ENCODE data around the gene PELI3. TPM values are rescaled to one million over a fixed set of nuclear protein-coding genes. Genes with fewer than 3 reads are reported as not detected.
A peak's percentile ranks its signal among the peaks of the same experiment; 100 is the strongest.
"Not testable (repeated sequence)": the region's sequence is repeated elsewhere in the genome, so short reads cannot be mapped to it uniquely, and the experiment has no call there.

PELI3 gene
- polyA plus RNA-seq, 6 donors from 2014 or later = 4.7 to 9.4 (median 5.4) TPM

DNA sequence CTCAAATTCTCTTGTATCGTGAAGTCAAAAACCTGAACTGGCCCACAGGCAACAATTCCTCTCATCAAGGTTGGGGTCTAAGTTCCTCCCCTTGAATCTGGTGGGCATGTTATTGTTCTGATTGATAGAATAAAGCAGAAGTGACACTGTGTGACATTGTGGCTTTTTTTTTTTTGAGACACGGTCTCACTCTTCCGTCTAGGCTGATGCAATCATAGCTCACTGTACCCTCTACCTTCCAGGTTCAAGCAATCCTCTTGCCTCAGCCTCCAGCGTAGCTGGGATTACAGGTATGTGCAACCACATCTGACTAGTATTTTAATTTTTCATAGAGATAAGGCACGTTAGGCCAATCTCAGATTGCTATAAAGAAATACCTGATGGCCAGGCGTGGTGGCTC lies 8.9 kb upstream of the PELI3 start:
- Mint-ChIP-seq H3K36me3 (no peaks in the 10 kb centered on the region), H3K4me3 (peak overlapping the region; percentile 4 to 84 (median 51)), H3K4me1 (peaks cover 30 to 68% (median 58%) of the 10 kb centered on the region in 3 donors), H3K27me3 (no peaks in the 10 kb centered on the region), H3K27ac (peak overlapping the region in 5 of 6 donors; percentile 25 to 95 (median 90)), H3K9me3 (peaks cover 0 to 2% (median 0%) of the 10 kb centered on the region in 7 donors)
- ATAC-seq (ENCODE audit: low read depth in 2 of 2) (peak; percentile 88 to 89), DNase-seq (peak; percentile 62)

- no peaks in the 10 kb centered on the region for H3K27me3 Mint-ChIP-seq
- peak overlapping the region in 5 of 6 donors; percentile 15 to 95 (median 90) for H3K27ac Mint-ChIP-seq
- peaks cover 0 to 4% (median 0%) of the 10 kb centered on the region in 7 donors for H3K9me3 Mint-ChIP-seq
- peak overlapping the region in 7 of 8 donors; percentile 1 to 74 (median 40) for H3K4me3 Mint-ChIP-seq
- peak; percentile 58 to 65 for ATAC-seq (ENCODE audit: low read depth in 2 of 2)
- peak; percentile 52 for DNase-seq
- H3K4me1 Mint-ChIP-seq = peaks cover 30 to 72% (median 58%) of the 10 kb centered on the region in 3 donors
- no peaks in the 10 kb centered on the region for H3K36me3 Mint-ChIP-seq
These were observed 7.4 kb upstream of the PELI3 start for GRCh38 chr11:66459138-66459778.

DNA sequence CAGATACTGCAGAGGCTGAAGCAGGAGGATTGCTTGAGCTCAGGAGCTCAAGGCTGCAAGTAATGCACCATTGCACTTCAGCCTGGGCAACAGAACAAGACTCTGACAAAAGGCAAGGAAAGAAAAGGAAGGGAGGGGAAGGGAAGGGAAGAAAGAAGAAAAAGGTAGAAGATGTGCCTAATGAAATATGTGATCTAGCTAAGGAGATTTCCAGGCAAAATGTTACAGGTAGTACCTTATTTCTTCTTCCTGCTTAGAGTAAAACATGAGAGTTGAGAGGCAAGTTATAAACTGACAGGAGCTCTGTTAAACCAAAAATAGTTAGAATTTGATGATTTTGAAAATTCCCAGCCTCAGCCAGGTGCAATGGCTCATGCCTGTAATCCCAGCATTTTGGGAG lies 4.7 kb upstream of the PELI3 start:
- Mint-ChIP-seq H3K27ac (no peak overlapping the region), H3K4me3 (no peak overlapping the region), H3K4me1 (peaks cover 38 to 67% (median 61%) of the 10 kb centered on the region in 3 donors), H3K9me3 (peaks cover 0 to 4% (median 0%) of the 10 kb centered on the region in 7 donors), H3K27me3 (no peaks in the 10 kb centered on the region), H3K36me3 (no peaks in the 10 kb centered on the region)
- ATAC-seq (ENCODE audit: low read depth in 2 of 2) (no peak), DNase-seq (no peak)

DNA sequence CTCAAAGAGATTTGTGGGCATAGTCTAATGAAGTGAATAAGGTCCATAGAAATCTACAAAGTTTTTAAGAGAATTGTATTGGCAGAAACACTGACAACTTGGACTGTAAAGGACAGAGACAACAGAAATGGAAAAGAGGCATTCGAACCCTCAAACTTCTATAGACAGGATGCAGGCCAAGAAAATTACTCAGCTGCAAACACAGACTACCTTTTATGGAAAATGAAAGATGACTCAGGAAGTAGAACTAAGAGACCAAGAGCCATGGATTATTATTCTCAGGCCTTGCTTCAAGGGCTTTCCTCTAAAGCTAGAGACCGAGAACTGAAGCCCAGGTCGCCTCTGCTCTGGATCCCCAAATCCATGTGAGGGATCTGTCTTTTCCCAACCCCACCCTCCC lies 3.8 kb upstream of the PELI3 start:
- Mint-ChIP-seq H3K9me3 (peaks cover 0 to 4% (median 0%) of the 10 kb centered on the region in 7 donors), H3K4me3 (peak overlapping the region in 1 of 8 donors; percentile 18), H3K36me3 (no peaks in the 10 kb centered on the region), H3K4me1 (peaks cover 38 to 68% (median 62%) of the 10 kb centered on the region in 3 donors), H3K27ac (no peak overlapping the region), H3K27me3 (no peaks in the 10 kb centered on the region)
- no peak for ATAC-seq (ENCODE audit: low read depth in 2 of 2)
- DNase-seq = no peak

GRCh38 chr11:66464116-66464515 lies 2.6 kb upstream of the PELI3 start:
- DNase-seq; H3K27me3 Mint-ChIP-seq; H3K36me3 Mint-ChIP-seq; H3K9me3 Mint-ChIP-seq; ATAC-seq (ENCODE audit: low read depth in 2 of 2); H3K27ac Mint-ChIP-seq: not testable (repeated sequence)
- Mint-ChIP-seq H3K4me1 (peaks cover 30 to 63% (median 50%) of the 10 kb centered on the region in 3 donors), H3K4me3 (peak overlapping the region in 1 of 8 donors; percentile 71)

GRCh38 chr11:66464916-66465315 lies 1.8 kb upstream of the PELI3 start:
- Mint-ChIP-seq H3K36me3 (no peaks in the 10 kb centered on the region), H3K27me3 (no peaks in the 10 kb centered on the region), H3K27ac (peak overlapping the region in 1 of 6 donors; percentile 69), H3K9me3 (peaks cover 0 to 1% (median 0%) of the 10 kb centered on the region in 7 donors), H3K4me3 (peak overlapping the region in 6 of 8 donors; percentile 89 to 95 (median 92)), H3K4me1 (peaks cover 24 to 56% (median 44%) of the 10 kb centered on the region in 3 donors)
- DNase-seq = no peak
- no peak for ATAC-seq (ENCODE audit: low read depth in 2 of 2)

DNA sequence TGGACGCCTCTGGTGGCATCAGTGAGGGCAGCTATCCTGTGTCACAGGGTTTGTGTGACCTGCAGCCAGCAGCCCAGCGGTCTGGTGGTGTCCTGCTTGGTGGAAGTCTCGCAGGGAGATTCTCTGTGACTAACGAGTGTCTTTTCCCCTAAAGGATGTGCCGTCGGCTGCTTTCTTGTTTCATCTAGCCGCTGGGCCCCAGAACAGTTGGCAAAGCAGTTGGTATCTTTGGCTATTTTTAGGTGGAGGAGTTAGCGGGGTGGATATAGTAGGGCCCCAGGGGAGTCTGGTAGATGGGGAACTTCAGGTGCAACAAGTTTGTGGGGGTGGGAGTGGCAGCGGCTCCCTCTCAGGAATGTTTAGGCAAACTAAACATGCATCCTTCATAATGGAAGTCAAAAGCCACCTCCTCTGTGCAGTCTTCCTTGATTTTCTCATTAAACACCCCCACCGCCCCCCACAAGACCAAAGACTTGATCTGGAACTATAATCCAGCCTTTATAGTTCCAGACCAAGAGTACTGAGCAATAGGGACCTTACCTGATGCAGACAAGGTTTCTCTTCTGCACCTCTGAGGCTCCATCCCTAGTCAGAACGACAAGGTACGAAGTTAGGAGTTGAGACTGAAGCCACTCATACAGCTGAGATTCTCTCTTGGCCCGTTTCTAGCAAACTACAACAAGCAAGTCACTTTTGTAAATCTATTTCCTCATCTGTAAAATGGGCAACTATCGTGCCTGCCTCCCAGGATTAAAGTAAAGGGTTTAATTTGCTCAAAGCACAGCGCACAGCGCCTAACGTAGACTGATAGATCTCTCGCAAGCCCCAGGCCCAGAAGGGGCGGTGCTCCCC lies 1.1 kb upstream of the PELI3 start:
- ATAC-seq (ENCODE audit: low read depth in 2 of 2) (no peak), DNase-seq (peak; percentile 29)
- peaks cover 0 to 1% (median 0%) of the 10 kb centered on the region in 7 donors for H3K9me3 Mint-ChIP-seq
- H3K27ac Mint-ChIP-seq = peak overlapping the region; percentile 88 to 97 (median 92)
- H3K4me3 Mint-ChIP-seq = peak overlapping the region; percentile 89 to 95 (median 92)
- H3K36me3 Mint-ChIP-seq = no peaks in the 10 kb centered on the region
- H3K27me3 Mint-ChIP-seq = no peaks in the 10 kb centered on the region
- peaks cover 24 to 53% (median 48%) of the 10 kb centered on the region in 3 donors for H3K4me1 Mint-ChIP-seq

- no peaks in the 10 kb centered on the region for H3K27me3 Mint-ChIP-seq
- peak overlapping the region; percentile 79 to 96 (median 90) for H3K4me3 Mint-ChIP-seq
- ATAC-seq (ENCODE audit: low read depth in 2 of 2) (peak; percentile 59 to 60), DNase-seq (no peak)
- H3K4me1 Mint-ChIP-seq = peaks cover 25 to 44% (median 39%) of the 10 kb centered on the region in 3 donors
- peak overlapping the region in 5 of 6 donors; percentile 70 to 93 (median 78) for H3K27ac Mint-ChIP-seq
- peaks cover 0 to 1% (median 0%) of the 10 kb centered on the region in 7 donors for H3K9me3 Mint-ChIP-seq
- no peaks in the 10 kb centered on the region for H3K36me3 Mint-ChIP-seq
These were observed 442 bp downstream of the PELI3 start for GRCh38 chr11:66467034-66467659.

GRCh38 chr11:66467756-66468155 lies 1.1 kb downstream of the PELI3 start:
- ATAC-seq (ENCODE audit: low read depth in 2 of 2) (no peak), DNase-seq (no peak)
- Mint-ChIP-seq H3K4me1 (peaks cover 25 to 41% (median 33%) of the 10 kb centered on the region in 3 donors), H3K4me3 (peak overlapping the region; percentile 79 to 96 (median 90)), H3K9me3 (peaks cover 0 to 1% (median 0%) of the 10 kb centered on the region in 7 donors), H3K27me3 (no peaks in the 10 kb centered on the region), H3K27ac (peak overlapping the region in 3 of 6 donors; percentile 70 to 88 (median 70)), H3K36me3 (no peaks in the 10 kb centered on the region)

- no peak for DNase-seq
- peaks cover 25 to 35% (median 30%) of the 10 kb centered on the region in 3 donors for H3K4me1 Mint-ChIP-seq
- no peak for ATAC-seq (ENCODE audit: low read depth in 2 of 2)
- H3K36me3 Mint-ChIP-seq = no peaks in the 10 kb centered on the region
- H3K9me3 Mint-ChIP-seq = no peaks in the 10 kb centered on the region
- peak overlapping the region; percentile 28 to 95 (median 79) for H3K4me3 Mint-ChIP-seq
- H3K27ac Mint-ChIP-seq = peak overlapping the region in 1 of 6 donors; percentile 49
- H3K27me3 Mint-ChIP-seq = no peaks in the 10 kb centered on the region
These were observed 2.0 kb downstream of the PELI3 start for GRCh38 chr11:66468691-66469090.

DNA sequence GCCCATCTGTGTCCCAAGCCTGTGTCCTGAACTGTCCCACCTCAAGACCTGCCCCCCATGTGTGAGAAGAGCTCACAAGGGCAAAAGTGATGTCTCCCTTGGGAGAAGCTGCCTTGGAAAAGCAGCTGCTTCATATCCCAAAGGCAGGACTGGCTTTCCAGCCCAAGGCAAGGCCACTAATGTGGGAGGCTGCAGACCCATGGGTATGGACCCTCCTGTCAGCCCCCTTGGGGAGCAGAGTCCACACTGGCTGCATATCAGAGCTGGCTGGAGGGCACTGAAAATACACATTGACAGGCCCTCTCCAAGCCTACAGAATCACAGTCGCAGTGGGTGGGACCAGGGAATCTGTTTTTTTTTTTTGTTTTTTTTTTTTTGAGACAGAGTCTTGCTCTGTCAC lies 2.7 kb downstream of the PELI3 start:
- DNase-seq (no peak), ATAC-seq (ENCODE audit: low read depth in 2 of 2) (no peak)
- H3K27me3 Mint-ChIP-seq = no peaks in the 10 kb centered on the region
- peak overlapping the region in 2 of 8 donors; percentile 35 to 89 for H3K4me3 Mint-ChIP-seq
- no peak overlapping the region for H3K27ac Mint-ChIP-seq
- H3K4me1 Mint-ChIP-seq = peaks cover 25 to 33% (median 30%) of the 10 kb centered on the region in 3 donors
- no peaks in the 10 kb centered on the region for H3K36me3 Mint-ChIP-seq
- no peaks in the 10 kb centered on the region for H3K9me3 Mint-ChIP-seq

- no peak for ATAC-seq (ENCODE audit: low read depth in 2 of 2)
- Mint-ChIP-seq H3K4me1 (peaks cover 23 to 29% (median 28%) of the 10 kb centered on the region in 3 donors), H3K9me3 (no peaks in the 10 kb centered on the region), H3K27ac (peak overlapping the region in 2 of 6 donors; percentile 42), H3K36me3 (no peaks in the 10 kb centered on the region), H3K4me3 (peak overlapping the region in 1 of 8 donors; percentile 52), H3K27me3 (no peaks in the 10 kb centered on the region)
- no peak for DNase-seq
These were observed 3.3 kb downstream of the PELI3 start for GRCh38 chr11:66470015-66470414.

GRCh38 chr11:66471142-66471541 lies 4.4 kb downstream of the PELI3 start:
- H3K36me3 Mint-ChIP-seq = no peaks in the 10 kb centered on the region
- peak overlapping the region in 1 of 8 donors; percentile 52 for H3K4me3 Mint-ChIP-seq
- ATAC-seq (ENCODE audit: low read depth in 2 of 2) = no peak
- no peaks in the 10 kb centered on the region for H3K9me3 Mint-ChIP-seq
- DNase-seq = no peak
- H3K27me3 Mint-ChIP-seq = no peaks in the 10 kb centered on the region
- H3K4me1 Mint-ChIP-seq = peaks cover 12 to 18% (median 16%) of the 10 kb centered on the region in 3 donors
- H3K27ac Mint-ChIP-seq = no peak overlapping the region
